ENCODE data around the gene PGP. TPM values are rescaled to one million over a fixed set of nuclear protein-coding genes. Genes with fewer than 3 reads are reported as not detected.

The PGP gene
- total RNA-seq, 1 donor from 2014 or later: 30.6 TPM

DNA sequence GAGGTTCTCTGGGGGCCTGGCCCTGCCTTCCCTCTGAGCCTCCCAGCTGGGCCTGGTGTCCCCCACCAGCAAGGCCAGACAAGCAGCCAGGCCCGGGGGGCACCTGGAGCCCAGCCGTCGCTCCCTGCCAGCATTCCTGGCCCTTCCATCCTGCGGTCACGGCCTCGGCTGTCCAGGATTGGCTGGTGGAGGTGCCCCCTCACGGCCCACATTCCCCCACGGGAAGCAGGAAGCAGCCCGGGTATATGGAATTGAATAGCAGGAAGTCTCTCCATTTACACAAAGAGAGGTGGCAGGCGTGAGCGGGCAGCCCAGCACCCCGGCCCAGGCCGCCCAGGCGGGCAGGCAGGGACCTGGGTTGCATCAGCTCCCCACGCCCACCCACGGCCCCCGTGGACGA is 44.6 kb downstream of the PGP start:
- Mint-ChIP-seq H3K36me3 (ENCODE audit: insufficient read depth) (peaks cover 8% of the 10 kb centered on the region), H3K4me3 (ENCODE audit: low read depth) (no peak overlapping the region), H3K27me3 (no peaks in the 10 kb centered on the region), H3K4me1 (ENCODE audit: low read depth) (no peaks in the 10 kb centered on the region), H3K9me3 (ENCODE audit: low read depth) (no peaks in the 10 kb centered on the region), H3K27ac (no peak overlapping the region)
- TF ChIP-seq, protein P1, sequence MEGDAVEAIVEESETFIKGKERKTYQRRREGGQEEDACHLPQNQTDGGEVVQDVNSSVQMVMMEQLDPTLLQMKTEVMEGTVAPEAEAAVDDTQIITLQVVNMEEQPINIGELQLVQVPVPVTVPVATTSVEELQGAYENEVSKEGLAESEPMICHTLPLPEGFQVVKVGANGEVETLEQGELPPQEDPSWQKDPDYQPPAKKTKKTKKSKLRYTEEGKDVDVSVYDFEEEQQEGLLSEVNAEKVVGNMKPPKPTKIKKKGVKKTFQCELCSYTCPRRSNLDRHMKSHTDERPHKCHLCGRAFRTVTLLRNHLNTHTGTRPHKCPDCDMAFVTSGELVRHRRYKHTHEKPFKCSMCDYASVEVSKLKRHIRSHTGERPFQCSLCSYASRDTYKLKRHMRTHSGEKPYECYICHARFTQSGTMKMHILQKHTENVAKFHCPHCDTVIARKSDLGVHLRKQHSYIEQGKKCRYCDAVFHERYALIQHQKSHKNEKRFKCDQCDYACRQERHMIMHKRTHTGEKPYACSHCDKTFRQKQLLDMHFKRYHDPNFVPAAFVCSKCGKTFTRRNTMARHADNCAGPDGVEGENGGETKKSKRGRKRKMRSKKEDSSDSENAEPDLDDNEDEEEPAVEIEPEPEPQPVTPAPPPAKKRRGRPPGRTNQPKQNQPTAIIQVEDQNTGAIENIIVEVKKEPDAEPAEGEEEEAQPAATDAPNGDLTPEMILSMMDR (IDR thresholded peaks at IDR 0.05; ENCODE audit: unreplicated experiment): no peak
- no peak for DNase-seq (ENCODE audit: low spot score, unreplicated experiment)

DNA sequence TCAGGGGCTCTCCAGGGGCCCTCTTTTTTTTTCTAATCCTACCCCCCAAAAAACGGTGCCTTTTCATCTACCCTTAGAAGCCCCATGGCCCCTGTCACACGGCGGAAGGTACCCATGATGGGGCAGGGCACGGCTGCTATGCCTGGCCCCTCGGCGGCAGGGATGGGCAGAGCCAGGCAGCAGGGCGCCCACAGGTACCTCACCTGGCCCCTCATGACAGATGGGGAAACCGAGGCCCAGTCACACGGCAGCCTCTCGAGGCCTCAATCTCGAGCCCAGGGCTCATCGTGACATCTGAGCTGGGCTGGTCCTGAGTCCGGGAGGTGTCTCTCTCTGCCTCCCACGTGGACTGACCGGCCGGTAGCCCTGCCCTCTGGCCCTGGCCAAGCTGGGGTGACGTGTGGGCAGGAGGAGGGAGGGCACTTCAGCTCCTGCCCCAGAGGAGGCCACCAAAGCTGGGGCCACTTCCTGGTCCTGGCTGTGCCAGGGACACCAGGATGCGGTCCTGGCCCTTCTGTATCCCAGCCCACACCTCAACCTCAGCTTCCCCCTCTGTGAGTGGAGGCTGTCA is 47.5 kb downstream of the PGP start:
- TF ChIP-seq, protein P1 (IDR thresholded peaks at IDR 0.05; ENCODE audit: unreplicated experiment): no peak
- H3K36me3 Mint-ChIP-seq (ENCODE audit: insufficient read depth): peaks cover 2% of the 10 kb centered on the region
- no peaks in the 10 kb centered on the region for H3K27me3 Mint-ChIP-seq
- H3K27ac Mint-ChIP-seq: no peak overlapping the region
- no peak for DNase-seq (ENCODE audit: low spot score, unreplicated experiment)
- no peaks in the 10 kb centered on the region for H3K9me3 Mint-ChIP-seq (ENCODE audit: low read depth)
- H3K4me3 Mint-ChIP-seq (ENCODE audit: low read depth): no peak overlapping the region
- H3K4me1 Mint-ChIP-seq (ENCODE audit: low read depth): no peaks in the 10 kb centered on the region

DNA sequence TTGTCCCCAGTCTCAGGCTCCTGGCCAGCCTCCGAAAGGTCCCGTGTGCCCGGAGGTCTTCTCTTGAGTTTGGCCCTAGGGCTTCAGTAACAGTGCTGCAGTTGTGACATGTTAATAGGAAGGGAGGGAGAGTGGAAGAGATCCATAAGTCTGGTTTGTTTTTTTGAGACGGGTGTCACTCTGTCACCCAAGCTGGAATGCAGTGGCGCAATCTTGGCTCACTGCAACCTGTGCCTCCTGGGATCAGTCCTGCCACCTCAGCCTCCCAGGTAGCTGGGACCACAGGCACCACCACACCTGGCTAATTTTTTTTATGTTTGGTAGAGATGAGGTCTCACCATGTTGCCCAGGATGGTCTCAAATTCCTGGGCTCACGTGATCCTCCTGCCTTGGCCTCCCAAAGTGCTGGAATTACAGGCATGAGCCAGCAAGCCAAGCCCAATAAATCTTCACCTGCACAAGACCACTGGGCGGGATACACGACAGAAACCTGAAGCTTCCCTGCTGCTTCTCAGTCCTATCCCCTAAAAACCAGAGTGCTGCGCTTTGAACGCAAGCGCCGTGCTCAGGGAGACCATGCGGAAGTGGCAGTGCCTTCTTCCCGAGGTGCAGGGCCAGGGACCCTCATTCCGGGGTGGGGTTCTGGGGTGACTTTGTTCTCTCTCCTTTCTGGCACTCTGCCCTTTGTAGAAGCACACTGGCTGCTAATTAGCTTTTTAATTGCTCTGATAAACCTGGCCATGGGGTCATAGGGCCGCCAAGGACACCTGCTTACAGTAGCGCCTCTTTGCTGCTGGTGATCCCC is 48.2 kb downstream of the PGP start:
- H3K9me3 Mint-ChIP-seq (ENCODE audit: low read depth): no peaks in the 10 kb centered on the region
- no peak overlapping the region for H3K4me3 Mint-ChIP-seq (ENCODE audit: low read depth)
- H3K27ac Mint-ChIP-seq: peak overlapping the region; percentile 86
- H3K4me1 Mint-ChIP-seq (ENCODE audit: low read depth): no peaks in the 10 kb centered on the region
- no peak for DNase-seq (ENCODE audit: low spot score, unreplicated experiment)
- no peaks in the 10 kb centered on the region for H3K27me3 Mint-ChIP-seq
- H3K36me3 Mint-ChIP-seq (ENCODE audit: insufficient read depth): peaks cover 2% of the 10 kb centered on the region
- TF ChIP-seq, protein P1 (IDR thresholded peaks at IDR 0.05; ENCODE audit: unreplicated experiment): no peak

DNA sequence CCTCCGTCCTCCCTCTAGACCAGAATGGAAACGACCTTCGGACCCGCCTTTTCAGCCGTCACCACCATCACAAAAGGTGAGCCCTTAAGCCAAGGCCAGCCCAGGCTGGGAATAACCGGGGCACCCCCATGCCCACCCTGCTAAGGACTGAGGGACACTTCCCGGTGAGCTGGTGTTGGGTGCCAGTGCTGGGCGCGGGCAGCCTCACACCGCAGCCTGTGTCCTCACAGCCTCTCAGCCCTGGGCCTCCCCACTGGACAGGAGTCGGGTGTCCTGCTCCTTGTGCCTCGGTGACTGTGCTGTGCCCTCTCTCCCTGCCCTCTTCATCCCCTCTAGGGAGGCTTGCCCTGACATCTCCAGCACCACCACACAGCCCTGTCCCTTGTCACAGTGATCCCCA is 48.8 kb downstream of the PGP start:
- no peak overlapping the region for H3K4me3 Mint-ChIP-seq (ENCODE audit: low read depth)

DNA sequence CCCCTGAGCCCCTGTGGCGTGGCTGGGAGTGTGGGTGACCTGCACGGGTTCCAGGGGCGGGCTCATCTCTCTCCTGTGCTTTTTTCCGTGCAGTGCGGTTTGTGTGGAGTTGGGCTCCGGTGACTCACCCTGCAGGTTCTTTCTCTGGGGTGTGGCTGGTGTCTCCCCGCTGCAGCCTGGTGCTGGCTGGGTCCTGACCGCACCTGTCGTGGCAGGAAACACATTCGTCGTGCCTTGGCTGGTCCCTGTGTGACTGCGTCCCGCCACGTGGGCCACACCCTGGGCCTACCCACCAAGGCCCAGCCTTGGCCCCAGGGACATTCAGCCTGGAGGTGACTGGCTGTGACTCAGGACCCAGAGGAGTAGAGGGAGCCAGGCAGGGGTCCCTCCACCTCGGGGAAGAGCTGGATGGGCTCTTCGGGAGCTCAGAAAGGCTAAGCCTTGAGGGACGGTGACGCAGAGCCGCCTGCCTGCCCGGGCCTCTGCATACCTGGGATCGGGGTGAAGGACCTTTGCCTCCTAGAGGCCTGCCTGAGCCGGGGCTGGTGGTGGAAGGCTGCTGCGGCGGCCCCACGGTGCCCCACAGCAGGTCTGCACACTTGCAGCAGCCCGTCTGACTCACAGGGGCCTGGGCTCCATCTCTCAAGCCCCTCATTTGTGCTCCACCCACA is 51.3 kb downstream of the PGP start:
- Mint-ChIP-seq H3K36me3 (ENCODE audit: insufficient read depth) (peaks cover 2% of the 10 kb centered on the region), H3K4me3 (ENCODE audit: low read depth) (no peak overlapping the region), H3K9me3 (ENCODE audit: low read depth) (no peaks in the 10 kb centered on the region), H3K27ac (peak overlapping the region; percentile 47), H3K27me3 (no peaks in the 10 kb centered on the region), H3K4me1 (ENCODE audit: low read depth) (no peaks in the 10 kb centered on the region)
- TF ChIP-seq, protein P1 (IDR thresholded peaks at IDR 0.05; ENCODE audit: unreplicated experiment): no peak
- DNase-seq (ENCODE audit: low spot score, unreplicated experiment): no peak

More for the DNA sequence above, 48.8 kb downstream of the PGP start:
- Mint-ChIP-seq H3K27ac (peak overlapping the region; percentile 86), H3K4me1 (ENCODE audit: low read depth) (no peaks in the 10 kb centered on the region), H3K36me3 (ENCODE audit: insufficient read depth) (peaks cover 2% of the 10 kb centered on the region), H3K27me3 (no peaks in the 10 kb centered on the region), H3K9me3 (ENCODE audit: low read depth) (no peaks in the 10 kb centered on the region)
- TF ChIP-seq, protein P1 (IDR thresholded peaks at IDR 0.05; ENCODE audit: unreplicated experiment): no peak
- DNase-seq (ENCODE audit: low spot score, unreplicated experiment): no peak

Data from progenitor cell of endocrine pancreas (in vitro differentiated cells).